Cardiac septum (tissue), 1 donor: ENCODE results near the gene NFASC. TPM values are rescaled to one million over a fixed set of nuclear protein-coding genes. Genes with fewer than 3 reads are reported as not detected.

Experiments used
- DNase-seq: peaks from one replicate; pipeline ENCODE4 v3.0.0-alpha.2; 2020; ENCODE audit warnings: low spot score
- intact Hi-C: fragments of 100-400 bp; cut with DNase I; formaldehyde crosslinking; loops from one replicate; pipeline ENCODE4 v1.14.0; 2022
- total RNA-seq: library from RNA; stranded (reverse); fragmentation: NEBNext Ultra II Directional; extraction: Animal tissue kit (Norgen Biotek cat#: 25700); gene quantifications from one replicate; pipeline ENCODE4 v1.2.1, GENCODE V29; 2021
- donor health status: DM: no; HTN: no; CAD: no.

NFASC gene
- total RNA-seq, 1 donor from 2014 or later: 16.0 TPM

DNA sequence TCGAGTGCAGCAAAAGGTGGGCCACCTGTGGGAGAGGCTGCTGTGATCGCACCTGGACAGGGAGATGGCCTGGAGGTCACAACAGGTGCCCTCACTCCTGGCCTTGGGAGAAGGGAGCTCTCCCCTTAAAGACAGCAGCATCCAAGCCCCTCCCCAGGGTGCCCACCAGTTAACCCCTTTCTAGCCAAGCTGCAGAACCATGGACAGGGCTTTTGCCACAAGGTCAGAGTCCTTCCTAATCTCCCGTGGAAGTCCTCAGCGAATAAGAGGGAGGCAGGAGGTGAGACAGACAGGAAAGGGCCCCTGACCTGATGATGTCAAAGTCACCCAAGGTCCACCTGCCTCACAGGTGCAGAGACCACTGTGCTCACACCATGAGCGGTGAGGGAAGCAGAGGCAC is 174.1 kb downstream of the NFASC start:
- no peak for DNase-seq
- intact Hi-C loops: no loop called here

DNA sequence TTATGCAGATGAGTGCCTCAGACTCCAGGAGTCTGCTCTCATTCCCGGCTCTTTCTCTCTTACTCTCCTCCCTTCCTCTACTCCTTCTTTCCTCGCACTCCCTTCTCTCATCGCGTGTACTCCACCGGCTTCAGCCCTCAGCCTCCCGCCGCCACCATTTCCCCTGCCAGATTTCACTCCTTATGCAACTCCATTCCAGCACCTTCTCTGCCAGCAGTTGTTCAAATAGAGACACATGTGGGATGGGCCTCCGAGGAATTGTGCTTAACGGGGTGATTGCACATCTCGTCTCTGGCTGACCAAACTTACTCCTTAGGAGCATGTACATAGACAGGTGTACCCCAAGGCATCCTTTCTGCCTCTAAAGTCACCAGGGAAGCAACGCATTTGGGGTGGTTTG is 174.5 kb downstream of the NFASC start:
- DNase-seq: no peak
- intact Hi-C loops: no loop called here

DNA sequence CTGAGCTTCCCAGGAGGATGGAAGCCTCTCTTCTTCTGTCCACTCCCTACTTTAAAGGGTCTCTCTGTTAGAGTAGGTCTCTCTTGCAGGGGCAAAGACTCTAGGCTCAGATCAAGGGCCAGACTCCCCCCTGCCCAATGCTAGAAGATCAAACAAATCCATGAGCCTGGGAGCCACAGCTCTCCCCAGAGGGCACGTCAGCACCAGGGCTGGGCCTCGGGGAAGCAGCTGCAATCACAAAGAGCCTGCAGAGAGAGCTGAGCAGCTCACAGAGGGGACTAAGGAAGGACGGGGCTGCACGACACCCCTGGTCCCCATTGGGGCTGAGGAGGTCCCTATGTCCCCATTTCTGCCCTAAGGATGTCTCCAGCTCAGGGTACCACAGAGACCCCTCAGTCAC is 176.2 kb downstream of the NFASC start:
- intact Hi-C loops: no loop called here

DNA sequence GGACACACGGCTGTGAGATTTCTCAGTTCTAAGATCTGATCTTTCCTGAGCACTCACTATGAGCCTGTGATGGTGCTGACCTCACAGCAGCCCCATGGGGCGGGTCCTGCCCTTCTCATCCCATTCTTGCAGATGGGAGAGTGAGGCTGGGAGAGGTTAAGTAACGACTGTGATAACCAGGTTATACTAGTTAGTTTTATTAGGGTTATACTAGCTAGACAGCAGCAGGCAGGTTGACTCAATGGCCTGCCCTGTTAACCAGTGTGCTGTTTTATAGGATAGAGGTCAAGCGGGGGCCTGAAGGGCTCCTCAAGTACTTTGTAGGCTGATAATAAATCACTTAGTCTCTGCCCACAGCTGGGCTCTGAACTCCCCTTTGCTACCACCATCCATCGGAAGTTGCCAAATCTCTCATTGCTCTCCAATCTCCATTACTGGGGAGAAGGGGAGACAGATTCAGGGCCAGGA is 177.1 kb downstream of the NFASC start:
- intact Hi-C loops: no loop called here
- no peak for DNase-seq

More for the DNA sequence above, 176.2 kb downstream of the NFASC start:
- no peak for DNase-seq

DNA sequence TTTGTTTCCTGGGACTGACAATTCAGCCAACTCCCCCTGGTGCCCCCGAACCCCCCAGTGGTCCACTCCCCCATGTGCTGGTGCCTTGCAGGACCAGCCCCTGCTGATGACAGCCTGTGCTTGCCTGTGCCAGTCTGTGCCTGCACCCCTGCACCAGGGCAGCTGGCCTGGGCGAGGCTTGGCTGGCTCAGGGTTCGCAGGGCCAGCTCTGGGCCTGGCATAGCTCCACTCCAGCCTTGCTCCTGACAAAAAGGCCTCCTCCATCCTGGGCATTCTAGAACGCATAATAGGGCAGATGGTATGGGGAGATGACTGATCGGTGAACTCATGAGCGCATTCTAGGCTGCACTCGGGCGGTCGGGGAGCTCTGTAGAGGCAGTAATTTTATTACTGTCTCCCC is 177.7 kb downstream of the NFASC start:
- intact Hi-C loops: no loop called here

DNA sequence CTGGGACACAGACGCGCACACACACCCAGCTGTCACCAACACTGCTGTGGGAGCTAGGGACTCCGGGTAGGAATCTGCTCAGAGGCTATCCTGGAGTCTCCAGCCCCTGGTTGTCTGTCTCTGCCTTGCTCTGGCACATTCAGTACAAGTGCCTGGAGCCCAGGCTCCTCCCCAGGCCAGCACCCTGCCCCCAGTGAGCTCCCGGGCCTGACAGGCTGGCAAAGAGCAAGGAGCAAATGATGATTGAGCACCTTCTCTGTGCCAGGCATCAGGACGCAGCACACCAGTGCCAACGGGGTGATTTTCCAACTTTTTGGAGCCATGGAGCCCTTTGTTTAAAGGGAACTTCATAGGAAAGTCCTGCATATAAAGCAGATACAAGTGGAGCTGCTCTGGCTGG is 178.8 kb downstream of the NFASC start:
- intact Hi-C loops: no loop called here
- DNase-seq: no peak

More for the DNA sequence above, 177.7 kb downstream of the NFASC start:
- DNase-seq: no peak

DNA sequence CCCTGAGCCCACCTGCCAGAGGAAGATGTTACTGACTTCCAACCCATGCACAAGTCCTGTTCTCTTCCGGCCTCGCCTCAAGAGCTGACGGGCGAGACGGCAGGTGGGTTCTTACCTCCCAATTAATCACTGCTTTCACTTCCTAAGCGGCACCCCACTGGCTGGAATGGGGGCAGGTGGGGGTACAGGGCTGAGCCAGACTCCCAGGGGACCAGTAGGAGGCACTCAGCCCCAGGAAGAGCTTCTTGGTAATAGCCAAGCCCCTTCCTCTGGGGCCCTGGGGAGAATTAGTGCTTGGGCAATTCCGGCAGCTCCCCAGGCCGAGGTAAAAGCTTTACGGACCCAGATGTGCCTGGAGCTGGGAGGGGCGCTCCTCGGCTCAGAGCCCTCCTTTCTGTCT is 182.0 kb downstream of the NFASC start:
- DNase-seq: no peak
- intact Hi-C loops: no loop called here

DNA sequence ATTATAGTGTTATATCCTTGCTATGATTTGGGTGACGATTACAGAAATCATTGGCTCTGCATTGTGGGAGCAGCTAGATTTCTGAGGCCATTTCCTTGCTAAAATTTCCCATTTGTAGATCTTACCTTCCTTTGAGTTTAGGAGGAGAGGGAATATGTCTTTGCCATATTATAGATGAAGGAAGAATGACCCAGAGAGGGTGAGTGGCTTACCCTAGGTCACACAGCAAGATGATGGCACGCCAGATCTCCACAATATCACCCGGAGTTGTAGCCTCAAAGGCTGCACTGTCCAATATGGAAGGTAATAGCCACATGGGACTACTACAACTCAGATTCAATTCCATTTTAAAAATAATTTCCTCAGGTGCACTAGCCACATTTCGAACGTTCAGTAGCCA is 182.6 kb downstream of the NFASC start:
- no peak for DNase-seq
- intact Hi-C loops: no loop called here

DNA sequence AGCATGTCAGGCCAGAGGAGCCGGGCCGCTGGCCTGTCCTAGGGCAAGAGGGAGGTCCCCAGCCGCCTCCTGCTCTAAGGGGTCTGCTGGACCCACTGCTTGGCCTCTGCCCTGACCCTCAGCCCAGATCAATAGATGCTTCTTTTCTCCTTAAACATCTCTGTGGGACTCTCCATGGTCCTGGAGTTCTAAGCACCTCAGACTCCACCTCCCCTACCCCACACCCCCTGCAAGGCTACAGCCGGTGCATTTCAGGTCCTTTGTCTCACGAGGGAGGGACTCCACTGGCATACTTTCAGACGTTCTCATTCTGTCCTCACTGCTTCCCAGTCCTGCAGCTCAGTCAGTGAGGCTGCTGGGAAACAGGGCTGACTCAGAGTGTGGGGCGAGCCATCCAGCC is 183.4 kb downstream of the NFASC start:
- no peak for DNase-seq
- intact Hi-C loops: no loop called here

DNA sequence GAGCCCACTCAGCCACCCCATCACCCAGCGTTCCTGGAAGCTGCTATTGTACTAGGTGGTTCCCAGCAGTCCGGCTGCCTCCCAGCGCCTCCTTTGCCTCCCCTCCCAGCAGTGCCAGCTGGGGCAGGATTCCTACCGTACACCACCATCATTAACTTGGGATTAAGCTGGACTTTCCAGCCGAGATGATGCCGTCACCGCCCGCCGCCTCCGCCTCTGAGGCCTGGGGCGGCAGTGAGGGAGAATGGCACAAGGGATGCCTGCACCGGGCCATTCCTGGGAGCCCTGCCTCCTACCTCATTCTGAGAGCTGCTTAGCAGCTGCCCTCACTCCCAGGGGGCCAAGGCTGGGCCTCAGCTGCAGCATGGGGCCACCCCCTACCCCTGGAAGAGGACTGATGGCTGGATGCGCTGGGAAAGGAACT is 185.5 kb downstream of the NFASC start:
- intact Hi-C loops: no loop called here
- DNase-seq: no peak

DNA sequence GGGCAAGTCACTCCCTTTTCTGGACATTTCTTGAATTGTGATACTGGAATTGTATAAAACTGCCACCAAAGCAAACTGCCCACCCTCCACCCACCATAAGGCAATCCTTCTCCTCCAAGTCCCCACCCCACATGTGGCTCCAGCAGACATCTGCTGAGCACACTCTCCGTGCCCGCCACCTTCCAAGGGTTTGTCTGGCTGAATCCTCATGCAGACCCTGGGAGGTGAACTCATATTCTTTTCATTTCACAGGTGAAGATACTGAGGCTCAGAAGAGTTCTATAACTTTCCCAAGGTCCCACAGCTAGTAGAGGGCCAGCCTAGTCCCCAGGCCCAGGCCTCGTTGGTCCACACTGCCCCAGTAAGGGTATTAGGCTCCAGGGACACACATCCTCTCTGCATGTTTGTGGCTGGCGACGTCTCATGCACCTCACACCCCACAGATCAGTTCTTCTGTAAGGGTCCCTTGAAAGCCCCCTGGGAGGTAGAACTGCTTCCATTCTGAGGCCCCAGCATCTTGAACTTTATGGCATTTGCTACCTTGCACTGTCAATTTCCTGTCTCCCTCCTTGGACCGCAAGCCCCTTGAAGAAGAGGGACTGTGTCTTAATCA is 186.4 kb downstream of the NFASC start:
- DNase-seq: no peak

DNA sequence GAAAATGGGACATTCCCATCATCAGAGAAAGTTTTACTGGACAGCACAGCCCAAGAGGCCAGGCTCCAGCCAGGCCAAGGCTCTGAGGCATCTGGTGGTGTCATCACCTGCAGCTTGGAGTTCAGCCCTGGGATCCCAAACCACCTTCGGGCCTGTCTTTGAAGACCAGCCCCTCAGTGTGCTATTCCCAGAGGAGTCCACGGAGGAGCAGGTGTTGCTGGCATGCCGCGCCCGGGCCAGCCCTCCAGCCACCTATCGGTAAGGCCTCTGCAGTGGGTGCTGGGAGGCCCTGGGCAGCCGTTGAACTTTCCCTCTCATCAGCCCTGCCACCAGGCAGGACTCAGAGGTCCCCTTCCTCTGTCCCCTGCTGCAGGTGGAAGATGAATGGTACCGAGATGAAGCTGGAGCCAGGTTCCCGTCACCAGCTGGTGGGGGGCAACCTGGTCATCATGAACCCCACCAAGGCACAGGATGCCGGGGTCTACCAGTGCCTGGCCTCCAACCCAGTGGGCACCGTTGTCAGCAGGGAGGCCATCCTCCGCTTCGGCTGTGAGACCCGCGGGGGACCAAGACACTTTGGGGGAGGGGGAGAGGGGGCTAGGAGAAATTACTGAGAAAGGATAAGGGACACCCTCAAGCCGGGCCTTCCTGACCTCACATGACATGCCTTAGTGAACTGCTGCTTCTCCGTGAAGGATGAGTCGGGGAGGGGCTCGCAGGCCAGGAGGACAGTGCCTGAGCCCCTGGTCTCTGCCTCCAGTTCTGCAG is 187.3 kb downstream of the NFASC start:
- DNase-seq: no peak

More for the DNA sequence above, 186.4 kb downstream of the NFASC start:
- intact Hi-C loops: no loop called here

DNA sequence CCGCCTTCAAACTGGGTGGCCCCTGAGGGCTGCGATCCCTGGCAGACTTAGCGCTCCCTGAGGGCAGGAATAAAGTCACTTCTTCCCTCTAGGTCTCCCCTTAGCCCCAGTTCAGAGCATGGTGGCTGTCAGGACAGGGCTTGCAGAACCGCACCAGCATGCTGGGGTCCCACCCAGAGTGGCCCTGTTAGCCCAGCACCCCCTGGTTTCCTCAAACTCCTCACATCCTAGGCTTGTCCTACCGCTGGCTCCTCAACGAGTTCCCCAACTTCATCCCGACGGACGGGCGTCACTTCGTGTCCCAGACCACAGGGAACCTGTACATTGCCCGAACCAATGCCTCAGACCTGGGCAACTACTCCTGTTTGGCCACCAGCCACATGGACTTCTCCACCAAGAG is 188.2 kb downstream of the NFASC start:
- intact Hi-C loops: no loop called here
- no peak for DNase-seq

More for the DNA sequence above, 187.3 kb downstream of the NFASC start:
- intact Hi-C loops: no loop called here

DNA sequence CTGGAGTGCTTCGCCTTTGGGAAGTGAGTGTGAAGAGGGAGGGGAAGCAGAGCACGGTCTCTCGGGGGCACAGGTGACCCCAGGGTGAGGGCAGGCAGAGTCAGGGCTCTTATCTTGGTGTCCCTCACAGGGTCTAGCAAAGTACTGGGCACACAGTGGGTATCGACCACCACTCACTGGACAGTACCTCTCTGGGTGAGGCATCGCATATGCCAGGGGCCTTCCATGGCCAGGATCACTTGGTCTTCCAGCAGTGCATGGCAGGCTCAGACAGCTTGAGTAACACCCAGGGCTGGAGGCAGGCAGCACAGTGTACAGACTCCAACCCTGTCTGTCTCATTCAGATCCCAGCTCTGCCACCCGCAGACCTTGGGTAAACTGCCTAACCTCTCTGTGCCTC is 189.0 kb downstream of the NFASC start:
- DNase-seq: no peak
- intact Hi-C loops: loop anchor here (2.0 to 10.0 kb wide), 2 partner anchors 83 to 255 kb away; no protein-coding TSS in a partner anchor

DNA sequence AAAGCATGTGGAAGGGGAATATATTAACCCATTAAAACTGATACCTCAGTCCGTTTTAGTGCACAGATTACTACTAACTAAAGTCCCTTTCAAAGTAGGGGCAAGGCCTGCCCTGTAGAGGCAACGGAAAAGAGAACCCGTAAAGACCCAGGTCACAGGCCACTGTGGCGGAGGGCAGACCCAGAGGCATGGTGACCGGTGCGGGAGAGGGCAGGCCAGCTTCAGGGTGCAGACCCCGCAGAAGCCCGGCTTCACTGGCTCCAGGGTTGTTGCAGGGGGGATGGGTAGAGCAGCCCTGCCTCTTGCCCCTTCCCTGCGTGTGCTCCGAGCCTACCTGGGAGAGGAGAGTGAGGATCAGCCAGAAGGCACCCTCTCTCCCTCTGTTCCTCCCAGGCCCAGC is 190.1 kb downstream of the NFASC start:
- intact Hi-C loops: loop anchor here (1.0 to 10.0 kb wide), 3 partner anchors 71 to 256 kb away; no protein-coding TSS in a partner anchor
- no peak for DNase-seq

DNA sequence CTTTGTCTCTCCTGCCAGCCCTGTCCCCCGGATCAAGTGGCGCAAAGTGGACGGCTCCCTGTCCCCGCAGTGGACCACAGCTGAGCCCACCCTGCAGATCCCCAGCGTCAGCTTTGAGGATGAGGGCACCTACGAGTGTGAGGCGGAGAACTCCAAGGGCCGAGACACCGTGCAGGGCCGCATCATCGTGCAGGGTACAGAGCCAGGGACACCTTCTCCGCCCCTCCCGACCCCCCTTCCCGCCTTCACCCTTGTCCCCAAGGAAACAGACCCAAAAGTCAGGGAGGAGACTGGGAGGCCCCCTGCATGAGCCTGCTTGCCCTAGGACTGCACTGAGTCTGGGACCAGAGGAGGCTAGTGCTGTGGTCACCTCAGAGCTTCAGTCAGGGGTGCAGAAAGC is 190.6 kb downstream of the NFASC start:
- no peak for DNase-seq

DNA sequence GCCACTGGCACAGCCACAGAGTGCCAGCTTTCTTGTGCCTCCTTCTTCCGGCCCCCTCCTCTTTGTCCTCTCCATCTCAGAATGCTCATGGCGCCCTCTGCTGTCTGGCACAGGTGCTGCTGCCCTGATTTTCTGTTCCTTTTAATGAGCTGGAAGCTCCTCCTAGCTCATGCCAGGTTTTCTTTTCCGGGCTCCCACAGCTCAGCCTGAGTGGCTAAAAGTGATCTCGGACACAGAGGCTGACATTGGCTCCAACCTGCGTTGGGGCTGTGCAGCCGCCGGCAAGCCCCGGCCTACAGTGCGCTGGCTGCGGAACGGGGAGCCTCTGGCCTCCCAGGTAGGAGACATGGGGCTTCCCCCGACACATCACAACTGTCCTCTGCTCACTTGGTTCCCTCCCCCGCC is 191.0 kb downstream of the NFASC start:
- DNase-seq: peak; percentile 88
- intact Hi-C loops: loop anchor here (1.0 to 10.0 kb wide), 3 partner anchors 72 to 257 kb away; no protein-coding TSS in a partner anchor

More for the DNA sequence above, 190.6 kb downstream of the NFASC start:
- intact Hi-C loops: loop anchor here (1.0 to 10.0 kb wide), 3 partner anchors 72 to 256 kb away; no protein-coding TSS in a partner anchor

DNA sequence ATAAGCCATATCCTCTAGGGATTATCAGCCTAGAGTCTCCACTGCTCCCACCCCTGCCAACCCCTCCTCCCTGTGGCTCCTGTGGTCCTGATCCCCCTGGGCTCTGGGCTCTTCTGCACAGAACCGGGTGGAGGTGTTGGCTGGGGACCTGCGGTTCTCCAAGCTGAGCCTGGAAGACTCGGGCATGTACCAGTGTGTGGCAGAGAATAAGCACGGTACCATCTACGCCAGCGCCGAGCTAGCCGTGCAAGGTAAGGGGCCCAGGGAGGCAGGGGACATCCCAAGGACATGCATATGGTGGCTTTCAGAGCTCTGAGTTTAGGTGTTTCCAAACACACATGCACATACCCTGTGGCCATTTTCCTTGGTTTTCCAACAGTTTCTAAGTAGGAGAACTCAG is 191.7 kb downstream of the NFASC start:
- intact Hi-C loops: loop anchor here (10.0 kb wide), 1 partner anchor 258 kb away; no protein-coding TSS in a partner anchor
- no peak for DNase-seq

DNA sequence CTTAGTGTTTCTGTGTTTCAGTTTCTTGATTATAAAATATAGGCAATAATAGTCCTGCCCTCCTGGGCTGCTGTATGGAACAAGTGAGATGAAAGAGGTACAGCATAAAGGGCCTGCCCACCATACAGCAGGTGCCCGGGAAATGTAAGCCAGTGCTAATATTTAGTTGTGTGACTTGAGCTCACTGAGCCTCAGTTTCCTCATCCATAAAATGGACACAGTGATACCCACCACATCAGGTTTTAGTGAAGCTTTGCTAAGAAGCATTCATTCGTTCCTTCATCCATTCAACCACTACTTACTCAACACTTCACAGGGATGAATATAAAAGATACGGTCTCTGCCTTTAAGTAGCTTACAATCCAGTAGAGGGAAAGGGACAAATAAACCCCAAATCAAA is 192.2 kb downstream of the NFASC start:
- DNase-seq: no peak
- intact Hi-C loops: loop anchor here (10.0 kb wide), 1 partner anchor 258 kb away; no protein-coding TSS in a partner anchor

DNA sequence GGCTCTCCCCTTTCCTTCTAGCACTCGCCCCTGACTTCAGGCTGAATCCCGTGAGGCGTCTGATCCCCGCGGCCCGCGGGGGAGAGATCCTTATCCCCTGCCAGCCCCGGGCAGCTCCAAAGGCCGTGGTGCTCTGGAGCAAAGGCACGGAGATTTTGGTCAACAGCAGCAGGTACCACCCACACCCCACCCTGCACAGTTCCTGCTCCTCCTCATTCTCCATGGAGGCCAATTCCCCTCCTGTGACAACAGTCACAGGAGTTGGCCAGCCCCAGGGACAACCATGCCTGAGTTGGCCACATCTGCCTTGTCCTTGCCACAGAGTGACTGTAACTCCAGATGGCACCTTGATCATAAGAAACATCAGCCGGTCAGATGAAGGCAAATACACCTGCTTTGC is 193.6 kb downstream of the NFASC start:
- DNase-seq: peak; percentile 53
- intact Hi-C loops: loop anchor here (10.0 kb wide), 1 partner anchor 260 kb away; no protein-coding TSS in a partner anchor
